IMR-90 (cell line): ENCODE measurements around the gene ST7. TPM values are rescaled to one million over a fixed set of nuclear protein-coding genes. Genes with fewer than 3 reads are reported as not detected.

Experiments
- ATAC-seq: fragments of 200-7000 bp; cut with Tn5 transposase; 2 replicates; pipeline ENCODE4 v1.9.1; 2020; ENCODE audit warnings: low read depth, mild to moderate bottlenecking, moderate library complexity
- BruUV-seq: library from RNA; stranded (reverse); fragments of 400-500 nt; replicated peaks from 2 replicates; lab custom pipeline; 2021; lab: Mats Ljungman, UMichigan
- CTCF ChIA-PET: fragments of 300-600 bp; formaldehyde crosslinking; extraction: SDS; loops from one replicate; lab custom pipeline; 2021; ENCODE audit warnings: antibody characterized with exemption; lab: Yijun Ruan, JAX
- POLR2A ChIA-PET: fragments of 300-600 bp; sonication (Branson Sonifier 250); formaldehyde crosslinking; loops from one replicate; lab custom pipeline; 2022; ENCODE audit warnings: antibody characterized with exemption; ENCODE audit not compliant: unreplicated experiment; lab: Charles Lee
- DNase-seq: peaks from one replicate; pipeline ENCODE4 v3.0.0; 2013
- H2AFZ ChIP-seq: replicated peaks from 2 replicates; pipeline ENCODE3; 2013; ENCODE audit warnings: low read length, mild to moderate bottlenecking; ENCODE audit not compliant: poor library complexity
- H2AK5ac ChIP-seq: 2 replicates; pipeline ENCODE4 v1.6.1; 2013; ENCODE audit warnings: low read depth, low read length, inconsistent platforms
- H2AK9ac ChIP-seq: replicated peaks from 2 replicates; pipeline ENCODE3; 2013; ENCODE audit warnings: mild to moderate bottlenecking, low read depth, low read length, moderate library complexity; ENCODE audit not compliant: poor library complexity
- H2BK120ac ChIP-seq: 2 replicates; pipeline ENCODE4 v1.6.1; 2013; ENCODE audit warnings: low read depth, low read length, inconsistent platforms
- H2BK15ac ChIP-seq: 3 replicates; pipeline ENCODE4 v1.6.1; 2013; ENCODE audit warnings: low read depth, low read length, inconsistent platforms
- H2BK20ac ChIP-seq: 2 replicates; pipeline ENCODE4 v1.6.1; 2013; ENCODE audit warnings: low read depth, mild to moderate bottlenecking, inconsistent platforms, low read length, moderate library complexity
- H2BK5ac ChIP-seq: 2 replicates; pipeline ENCODE4 v1.6.1; 2013; ENCODE audit warnings: mild to moderate bottlenecking, low read depth, low read length, inconsistent platforms; ENCODE audit not compliant: poor library complexity, severe bottlenecking
- H3K14ac ChIP-seq: replicated peaks from 2 replicates; pipeline ENCODE4 v1.6.1; 2013; ENCODE audit warnings: low read depth, low read length, inconsistent platforms
- H3K18ac ChIP-seq: 2 replicates; pipeline ENCODE4 v1.6.1; 2013; ENCODE audit warnings: low read depth, low read length, control low read depth
- H3K23ac ChIP-seq: 2 replicates; pipeline ENCODE4 v1.6.1; 2013; ENCODE audit warnings: low read depth, low read length, inconsistent platforms
- H3K27ac ChIP-seq: 2 replicates; pipeline ENCODE4 v1.5.1; 2013; ENCODE audit warnings: mild to moderate bottlenecking, control low read depth, low read length; ENCODE audit not compliant: insufficient read depth
- H3K27me3 ChIP-seq: 2 replicates; pipeline ENCODE4 v1.6.1; 2013; ENCODE audit warnings: low read length; ENCODE audit not compliant: control insufficient read depth, insufficient read depth
- H3K36me3 ChIP-seq: 2 replicates; pipeline ENCODE4 v1.6.1; 2013; ENCODE audit warnings: low read length, mixed read lengths; ENCODE audit not compliant: control insufficient read depth, insufficient read depth
- H3K4ac ChIP-seq: 2 replicates; pipeline ENCODE4 v1.6.1; 2013; ENCODE audit warnings: low read depth, low read length, inconsistent platforms
- H3K4me1 ChIP-seq: 2 replicates; pipeline ENCODE4 v1.6.1; 2013; ENCODE audit warnings: low read length, mixed read lengths; ENCODE audit not compliant: control insufficient read depth, insufficient read depth
- H3K4me2 ChIP-seq: 2 replicates; pipeline ENCODE4 v1.6.1; 2013; ENCODE audit warnings: low read depth, mild to moderate bottlenecking, control low read depth, low read length, moderate library complexity
- H3K4me3 ChIP-seq: 2 replicates; pipeline ENCODE4 v1.5.1; 2013; ENCODE audit warnings: low read depth, mild to moderate bottlenecking, control low read depth, low read length, moderate library complexity; ENCODE audit not compliant: insufficient read depth
- H3K56ac ChIP-seq: 2 replicates; pipeline ENCODE4 v1.6.1; 2013; ENCODE audit warnings: low read length, inconsistent platforms; ENCODE audit not compliant: insufficient read depth; ENCODE audit errors: extremely low read depth
- H3K79me1 ChIP-seq, 2 experiments: 2 replicates each; pipeline ENCODE4 v1.6.1; 2013; ENCODE audit warnings: low read length in 2 of 2, inconsistent platforms in 1 of 2, low read depth in 1 of 2
- H3K9ac ChIP-seq: 2 replicates; pipeline ENCODE4 v1.6.1; 2013; ENCODE audit warnings: low read depth, low read length, control low read depth
- H3K9me1 ChIP-seq: 2 replicates; pipeline ENCODE4 v1.6.1; 2013; ENCODE audit warnings: low read length, inconsistent platforms; ENCODE audit not compliant: insufficient read depth
- H3K9me3 ChIP-seq: 2 replicates; pipeline ENCODE4 v1.6.1; 2013; ENCODE audit warnings: low read length; ENCODE audit not compliant: control insufficient read depth, insufficient read depth
- H4K20me1 ChIP-seq: 2 replicates; pipeline ENCODE4 v1.6.1; 2013; ENCODE audit warnings: low read length, inconsistent platforms; ENCODE audit not compliant: insufficient read depth
- H4K5ac ChIP-seq: 2 replicates; pipeline ENCODE4 v1.6.1; 2013; ENCODE audit warnings: mild to moderate bottlenecking, low read depth, low read length, control low read depth
- H4K8ac ChIP-seq, 2 experiments: 2 replicates each; pipeline ENCODE4 v1.6.1; 2013; ENCODE audit warnings: low read depth in 2 of 2, low read length in 2 of 2, control low read depth in 1 of 2, inconsistent platforms in 1 of 2
- H4K91ac ChIP-seq: 2 replicates; pipeline ENCODE4 v1.6.1; 2013; ENCODE audit warnings: low read depth, low read length, inconsistent platforms; ENCODE audit not compliant: insufficient read depth
- BHLHE40 ChIP-seq: fragments of 150-350 bp; IDR thresholded peaks from 2 replicates; pipeline ENCODE4 v1.6.1; 2016; ENCODE audit warnings: mild to moderate bottlenecking, low read depth, low read length
- ELK1 ChIP-seq: fragments of 150-350 bp; IDR thresholded peaks from 2 replicates; pipeline ENCODE4 v1.6.1; 2016; ENCODE audit warnings: low read depth, mild to moderate bottlenecking, low read length, moderate library complexity, borderline replicate concordance
- FOS ChIP-seq: fragments of 150-350 bp; IDR thresholded peaks from 2 replicates; pipeline ENCODE4 v1.6.1; 2016; ENCODE audit warnings: low read depth, low read length
- MAZ ChIP-seq: IDR thresholded peaks from 2 replicates; pipeline ENCODE4 v1.6.1; 2012; ENCODE audit warnings: low read depth, mild to moderate bottlenecking, low read length, improper control_type of control experiment, moderate library complexity, borderline replicate concordance
- NFE2L2 ChIP-seq: fragments of 150-350 bp; IDR thresholded peaks from 2 replicates; pipeline ENCODE4 v1.6.1; 2016; ENCODE audit warnings: low read depth, mild to moderate bottlenecking, low read length
- POLR2A ChIP-seq: IDR thresholded peaks from 2 replicates; pipeline ENCODE4 v1.6.1; 2012; ENCODE audit warnings: mild to moderate bottlenecking, low read depth, low read length
- RAD21 ChIP-seq: IDR thresholded peaks from 2 replicates; pipeline ENCODE4 v1.6.1; 2012; ENCODE audit warnings: low read length, improper control_type of control experiment
- RCOR1 ChIP-seq: IDR thresholded peaks from 2 replicates; pipeline ENCODE4 v1.6.1; 2012; ENCODE audit warnings: mild to moderate bottlenecking, low read length, improper control_type of control experiment; ENCODE audit not compliant: insufficient replicate concordance
- RFX5 ChIP-seq: IDR thresholded peaks from 2 replicates; pipeline ENCODE4 v1.8.0; 2012; ENCODE audit warnings: low read depth, mild to moderate bottlenecking, low read length, moderate library complexity
- SMC3 ChIP-seq: fragments of 150-350 bp; IDR thresholded peaks from 2 replicates; pipeline ENCODE4 v1.6.1; 2016; ENCODE audit warnings: low read depth, mild to moderate bottlenecking, antibody characterized with exemption, low read length, moderate library complexity
- WGBS, 2 experiments: methylation state at CpG; one replicate each; pipeline versions ENCODE4 v1.1.5 to v1.1.7; 2013; ENCODE audit warnings: missing lambda C conversion rate in 2 of 2; ENCODE audit not compliant: insufficient read length in 1 of 2; ENCODE audit errors: extremely low coverage in 2 of 2; 5-methylcytosine and 5-hydroxymethylcytosine counted together
- dilution Hi-C: fragments of 300-500 bp; cut with HindIII; formaldehyde crosslinking; loops from one replicate; pipeline ENCODE4 v1.14.3; 2018; ENCODE audit warnings: low sequenced_read_pairs; ENCODE audit not compliant: unreplicated experiment
- in situ Hi-C: fragments of 300-500 bp; cut with MboI; formaldehyde crosslinking; loops from 3 replicates; pipeline ENCODE4 v1.14.3; 2019; ENCODE audit warnings: low sequenced_read_pairs, inconsistent platforms, mixed read lengths
- intact Hi-C: fragments of 100-400 bp; cut with micrococcal nuclease; formaldehyde crosslinking; loops from 2 replicates; pipeline ENCODE4 v1.10.0; 2022
- polyA plus RNA-seq, 3 experiments: library from polyadenylated mRNA; depleted of rRNA; stranded (reverse); fragments of >200 nt; gene quantifications; 2 replicates each; pipeline ENCODE4 v1.2.3, GENCODE V29; 2012; ENCODE audit warnings: low replicate concordance in 1 of 3
- total RNA-seq: library from RNA; depleted of rRNA; stranded (reverse); fragments of >200 nt; gene quantifications from 2 replicates; pipeline ENCODE4 v1.2.3, GENCODE V29; 2012
- TF ChIP-seq, protein P1 (sequence below): conservative IDR thresholded peaks from 2 replicates; pipeline ENCODE4 v1.5.1; 2012; ENCODE audit warnings: mild to moderate bottlenecking, low read depth, low read length, improper control_type of control experiment

The ST7 gene
- total and polyA plus RNA-seq, 2 of the 4 experiments (the other 2 are of a cell fraction) = 18.6 to 26.0 TPM

DNA sequence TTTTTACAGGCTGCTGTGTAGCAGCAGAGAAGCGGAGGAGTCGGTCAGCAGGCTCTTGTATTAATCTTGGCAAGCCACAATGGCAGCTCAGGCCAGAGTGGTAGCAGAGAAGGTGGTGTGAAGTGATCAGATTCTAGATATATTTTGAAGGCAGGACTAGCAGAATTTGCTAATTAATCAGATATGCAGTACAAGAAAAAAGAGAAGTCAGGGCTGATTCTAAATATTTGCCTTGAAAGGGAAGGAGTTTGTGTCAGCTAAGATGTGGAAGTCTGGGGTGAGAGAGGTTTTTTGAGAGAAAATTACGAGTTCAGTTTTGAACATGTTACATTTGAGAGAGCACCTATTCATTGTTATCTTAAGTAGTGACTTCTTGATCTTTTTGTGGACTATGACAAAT, 193.2 kb downstream of the ST7 start:
- no peak overlapping the region for H4K91ac ChIP-seq
- H3K18ac ChIP-seq = no peak overlapping the region
- intact Hi-C loops = no loop called here
- H3K4me2 ChIP-seq = no peak overlapping the region
- no peak overlapping the region for H2BK5ac ChIP-seq
- no peak overlapping the region for H4K5ac ChIP-seq
- dilution Hi-C loops = no loop called here
- H3K79me1 ChIP-seq = no peaks in the 10 kb centered on the region; a peak in 1 of 4 replicates
- H3K56ac ChIP-seq = no peak overlapping the region
- no peak overlapping the region for H3K9ac ChIP-seq
- BruUV-seq = no TSS peak
- DNase-seq (no peak), ATAC-seq (no peak)
- H2AK5ac ChIP-seq = no peak overlapping the region
- in situ Hi-C loops = no loop called here
- no peak overlapping the region for H3K14ac ChIP-seq
- no peaks in the 10 kb centered on the region for H3K9me1 ChIP-seq
- no peak overlapping the region for H2AK9ac ChIP-seq
- no peak overlapping the region for H4K8ac ChIP-seq
- no peak overlapping the region for H2BK120ac ChIP-seq
- H3K36me3 ChIP-seq = peaks cover 6% of the 10 kb centered on the region
- H3K27ac ChIP-seq = no peak overlapping the region
- H3K4me1 ChIP-seq = no peaks in the 10 kb centered on the region
- H3K23ac ChIP-seq = no peak overlapping the region
- ChIA-PET POLR2A (no interaction called here), CTCF (interaction anchor here (0.8 kb wide), 1 partner anchor 13 kb away, joined by 3 read pairs; no protein-coding TSS in a partner anchor)
- no peak overlapping the region for H3K4ac ChIP-seq
- no peak overlapping the region for H2AFZ ChIP-seq
- H3K9me3 ChIP-seq = no peaks in the 10 kb centered on the region
- 79% methylated on average over 2 of the region's 3 CpGs; no CpG with 5 or more reads in 1 of the 2 experiments for WGBS, 2 experiments
- no peak for TF ChIP-seq BHLHE40
- no peak for TF ChIP-seq MAZ
- no peak for TF ChIP-seq POLR2A
- TF ChIP-seq RFX5 = no peak
- TF ChIP-seq RAD21 = no peak
- no peak for TF ChIP-seq RCOR1
- TF ChIP-seq, protein P1, sequence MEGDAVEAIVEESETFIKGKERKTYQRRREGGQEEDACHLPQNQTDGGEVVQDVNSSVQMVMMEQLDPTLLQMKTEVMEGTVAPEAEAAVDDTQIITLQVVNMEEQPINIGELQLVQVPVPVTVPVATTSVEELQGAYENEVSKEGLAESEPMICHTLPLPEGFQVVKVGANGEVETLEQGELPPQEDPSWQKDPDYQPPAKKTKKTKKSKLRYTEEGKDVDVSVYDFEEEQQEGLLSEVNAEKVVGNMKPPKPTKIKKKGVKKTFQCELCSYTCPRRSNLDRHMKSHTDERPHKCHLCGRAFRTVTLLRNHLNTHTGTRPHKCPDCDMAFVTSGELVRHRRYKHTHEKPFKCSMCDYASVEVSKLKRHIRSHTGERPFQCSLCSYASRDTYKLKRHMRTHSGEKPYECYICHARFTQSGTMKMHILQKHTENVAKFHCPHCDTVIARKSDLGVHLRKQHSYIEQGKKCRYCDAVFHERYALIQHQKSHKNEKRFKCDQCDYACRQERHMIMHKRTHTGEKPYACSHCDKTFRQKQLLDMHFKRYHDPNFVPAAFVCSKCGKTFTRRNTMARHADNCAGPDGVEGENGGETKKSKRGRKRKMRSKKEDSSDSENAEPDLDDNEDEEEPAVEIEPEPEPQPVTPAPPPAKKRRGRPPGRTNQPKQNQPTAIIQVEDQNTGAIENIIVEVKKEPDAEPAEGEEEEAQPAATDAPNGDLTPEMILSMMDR = no peak
- no peak for TF ChIP-seq ELK1
- no peak for TF ChIP-seq FOS
- TF ChIP-seq NFE2L2 = no peak
- no peak for TF ChIP-seq SMC3
- no peaks in the 10 kb centered on the region for H4K20me1 ChIP-seq
- no peak overlapping the region for H3K4me3 ChIP-seq
- no peak overlapping the region for H2BK15ac ChIP-seq
- no peak overlapping the region for H2BK20ac ChIP-seq
- no peaks in the 10 kb centered on the region for H3K27me3 ChIP-seq
